ENCODE results near the gene ZIC1.

Gene ZIC1

GRCh38 chr3:147420353-147421183 lies 11.4 kb downstream of the ZIC1 start:
- TF ChIP-seq, protein P1, sequence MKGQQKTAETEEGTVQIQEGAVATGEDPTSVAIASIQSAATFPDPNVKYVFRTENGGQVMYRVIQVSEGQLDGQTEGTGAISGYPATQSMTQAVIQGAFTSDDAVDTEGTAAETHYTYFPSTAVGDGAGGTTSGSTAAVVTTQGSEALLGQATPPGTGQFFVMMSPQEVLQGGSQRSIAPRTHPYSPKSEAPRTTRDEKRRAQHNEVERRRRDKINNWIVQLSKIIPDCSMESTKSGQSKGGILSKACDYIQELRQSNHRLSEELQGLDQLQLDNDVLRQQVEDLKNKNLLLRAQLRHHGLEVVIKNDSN (IDR thresholded peaks at IDR 0.05), result no peak
- no peak for TF ChIP-seq TAF1 (IDR thresholded peaks at IDR 0.05; ENCODE audit: low read depth)
- TF ChIP-seq FOXM1 (IDR thresholded peaks at IDR 0.05; ENCODE audit: borderline replicate concordance, low read depth), result no peak
- TF ChIP-seq NFIC (IDR thresholded peaks at IDR 0.05), result no peak
- TF ChIP-seq TCF12 (IDR thresholded peaks at IDR 0.05; ENCODE audit: low read depth), result no peak
- no peak for TF ChIP-seq TEAD4 (IDR thresholded peaks at IDR 0.05)
- TF ChIP-seq, protein P2, sequence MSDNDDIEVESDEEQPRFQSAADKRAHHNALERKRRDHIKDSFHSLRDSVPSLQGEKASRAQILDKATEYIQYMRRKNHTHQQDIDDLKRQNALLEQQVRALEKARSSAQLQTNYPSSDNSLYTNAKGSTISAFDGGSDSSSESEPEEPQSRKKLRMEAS (IDR thresholded peaks at IDR 0.05), result no peak
- TF ChIP-seq, protein P3, sequence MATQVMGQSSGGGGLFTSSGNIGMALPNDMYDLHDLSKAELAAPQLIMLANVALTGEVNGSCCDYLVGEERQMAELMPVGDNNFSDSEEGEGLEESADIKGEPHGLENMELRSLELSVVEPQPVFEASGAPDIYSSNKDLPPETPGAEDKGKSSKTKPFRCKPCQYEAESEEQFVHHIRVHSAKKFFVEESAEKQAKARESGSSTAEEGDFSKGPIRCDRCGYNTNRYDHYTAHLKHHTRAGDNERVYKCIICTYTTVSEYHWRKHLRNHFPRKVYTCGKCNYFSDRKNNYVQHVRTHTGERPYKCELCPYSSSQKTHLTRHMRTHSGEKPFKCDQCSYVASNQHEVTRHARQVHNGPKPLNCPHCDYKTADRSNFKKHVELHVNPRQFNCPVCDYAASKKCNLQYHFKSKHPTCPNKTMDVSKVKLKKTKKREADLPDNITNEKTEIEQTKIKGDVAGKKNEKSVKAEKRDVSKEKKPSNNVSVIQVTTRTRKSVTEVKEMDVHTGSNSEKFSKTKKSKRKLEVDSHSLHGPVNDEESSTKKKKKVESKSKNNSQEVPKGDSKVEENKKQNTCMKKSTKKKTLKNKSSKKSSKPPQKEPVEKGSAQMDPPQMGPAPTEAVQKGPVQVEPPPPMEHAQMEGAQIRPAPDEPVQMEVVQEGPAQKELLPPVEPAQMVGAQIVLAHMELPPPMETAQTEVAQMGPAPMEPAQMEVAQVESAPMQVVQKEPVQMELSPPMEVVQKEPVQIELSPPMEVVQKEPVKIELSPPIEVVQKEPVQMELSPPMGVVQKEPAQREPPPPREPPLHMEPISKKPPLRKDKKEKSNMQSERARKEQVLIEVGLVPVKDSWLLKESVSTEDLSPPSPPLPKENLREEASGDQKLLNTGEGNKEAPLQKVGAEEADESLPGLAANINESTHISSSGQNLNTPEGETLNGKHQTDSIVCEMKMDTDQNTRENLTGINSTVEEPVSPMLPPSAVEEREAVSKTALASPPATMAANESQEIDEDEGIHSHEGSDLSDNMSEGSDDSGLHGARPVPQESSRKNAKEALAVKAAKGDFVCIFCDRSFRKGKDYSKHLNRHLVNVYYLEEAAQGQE (IDR thresholded peaks at IDR 0.05; ENCODE audit: low read depth), result no peak
- no peak for TF ChIP-seq EGR1 (IDR thresholded peaks at IDR 0.05)
- TF ChIP-seq RAD21 (IDR thresholded peaks at IDR 0.05; ENCODE audit: low read depth), result no peak
- TF ChIP-seq YY1 (IDR thresholded peaks at IDR 0.05; ENCODE audit: low read depth), result no peak
- no peak for TF ChIP-seq CEBPB (IDR thresholded peaks at IDR 0.05)

DNA sequence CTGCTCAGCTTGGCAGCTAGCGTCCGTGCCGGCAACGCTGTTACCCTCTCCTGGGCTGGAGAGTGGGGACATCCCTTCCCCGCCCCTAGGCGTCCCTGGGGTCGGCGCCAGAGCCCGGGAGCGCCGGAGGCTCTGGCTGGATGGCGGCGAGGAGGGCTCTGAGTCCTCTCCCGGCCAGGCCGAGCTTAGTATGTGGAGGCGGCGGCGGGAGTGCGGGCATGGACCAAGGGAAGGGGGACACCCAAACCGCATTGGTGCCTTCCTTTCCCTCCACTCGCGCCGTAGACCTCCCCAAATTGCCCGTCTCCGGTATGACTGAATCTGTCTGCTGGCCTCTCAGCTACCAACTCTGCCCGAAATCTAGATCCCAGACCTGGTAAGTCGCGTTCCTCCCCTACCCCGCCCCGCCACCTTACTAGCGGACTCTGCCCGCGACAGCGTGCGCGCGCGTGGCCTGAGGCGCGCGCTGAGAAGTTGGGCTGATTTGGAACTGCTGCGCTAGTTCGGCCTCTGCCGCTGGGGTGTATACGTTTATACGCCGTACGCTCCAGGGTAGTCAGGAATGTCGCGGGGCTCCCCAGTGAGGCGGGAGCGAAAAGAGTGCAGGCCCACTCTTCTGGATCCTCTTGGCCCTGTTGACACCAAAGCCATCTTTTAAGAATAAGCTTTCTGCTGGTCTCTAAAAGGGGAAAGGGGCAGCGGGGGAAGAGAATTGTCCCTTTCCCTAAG lies 12.2 kb downstream of the ZIC1 start:
- TF ChIP-seq EGR1 (IDR thresholded peaks at IDR 0.05) (no peak), YY1 (IDR thresholded peaks at IDR 0.05; ENCODE audit: low read depth) (no peak), TEAD4 (IDR thresholded peaks at IDR 0.05) (no peak), TCF12 (IDR thresholded peaks at IDR 0.05; ENCODE audit: low read depth) (no peak), CEBPB (IDR thresholded peaks at IDR 0.05) (no peak), TAF1 (IDR thresholded peaks at IDR 0.05; ENCODE audit: low read depth) (no peak), CREB1 (IDR thresholded peaks at IDR 0.05; ENCODE audit: low read depth) (no peak), FOXM1 (IDR thresholded peaks at IDR 0.05; ENCODE audit: borderline replicate concordance, low read depth) (no peak)
- TF ChIP-seq, protein P1 (IDR thresholded peaks at IDR 0.05), result no peak
- TF ChIP-seq, protein P3 (IDR thresholded peaks at IDR 0.05; ENCODE audit: low read depth), result no peak
- TF ChIP-seq, protein P2 (IDR thresholded peaks at IDR 0.05), result no peak

- TF ChIP-seq EP300 (IDR thresholded peaks at IDR 0.05; ENCODE audit: borderline replicate concordance) (no peak), YY1 (IDR thresholded peaks at IDR 0.05; ENCODE audit: low read depth) (no peak), NFIC (IDR thresholded peaks at IDR 0.05) (no peak), FOXM1 (IDR thresholded peaks at IDR 0.05; ENCODE audit: borderline replicate concordance, low read depth) (no peak), TAF1 (IDR thresholded peaks at IDR 0.05; ENCODE audit: low read depth) (no peak), CREB1 (IDR thresholded peaks at IDR 0.05; ENCODE audit: low read depth) (no peak), EGR1 (IDR thresholded peaks at IDR 0.05) (no peak), TCF12 (IDR thresholded peaks at IDR 0.05; ENCODE audit: low read depth) (no peak), ZBTB7A (IDR thresholded peaks at IDR 0.05; ENCODE audit: low read depth) (no peak)
- TF ChIP-seq, protein P1 (IDR thresholded peaks at IDR 0.05), result no peak
- TF ChIP-seq, protein P3 (IDR thresholded peaks at IDR 0.05; ENCODE audit: low read depth), result no peak
Measured at GRCh38 chr3:147422196-147422595, 13.0 kb downstream of the ZIC1 start.

Data from Ishikawa (cell line).